ENCODE measurements around the gene ASCL5.

ASCL5 gene

DNA sequence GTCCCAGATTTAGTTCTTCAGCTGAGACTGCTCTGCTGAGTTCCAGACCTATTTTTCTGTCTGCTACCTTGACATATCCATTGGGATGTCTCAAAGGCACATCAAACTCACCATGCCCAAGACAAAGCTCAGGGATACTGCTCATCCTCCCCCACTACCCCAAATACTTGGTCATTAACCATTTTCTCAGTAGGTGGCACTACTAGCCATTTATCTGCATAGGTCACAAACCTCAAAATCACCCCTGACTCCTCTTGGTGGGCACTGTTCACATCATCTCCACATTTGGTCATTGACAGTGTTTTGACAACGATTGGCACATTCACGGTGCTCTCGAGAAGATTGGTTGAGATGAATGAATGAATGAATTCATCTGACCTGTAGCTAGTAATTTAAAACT, 46.8 kb downstream of the ASCL5 start:
- FAIRE-seq = no peak

GRCh38 chr1:201077736-201078135, 49.2 kb downstream of the ASCL5 start:
- no peak for FAIRE-seq

DNA sequence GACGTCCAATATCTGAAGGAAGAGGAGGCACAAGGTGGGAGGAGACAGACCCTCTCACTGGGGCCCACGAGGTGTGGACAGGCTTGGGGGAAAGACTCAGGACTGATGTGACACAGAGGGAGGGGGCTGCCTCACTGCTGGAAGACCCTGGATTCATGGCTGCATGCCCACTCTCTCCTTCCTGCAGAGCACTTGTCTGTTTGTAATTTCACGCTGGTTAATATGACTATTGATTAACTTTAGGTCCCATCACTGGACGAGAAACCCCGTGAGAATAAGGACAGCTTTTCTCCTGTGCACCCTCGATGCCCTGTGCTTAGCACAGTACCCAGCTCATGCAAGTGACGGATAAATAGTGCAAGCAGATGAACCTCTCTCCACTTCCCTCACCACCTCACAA, 49.9 kb downstream of the ASCL5 start:
- no peak for FAIRE-seq

GRCh38 chr1:201076092-201076491, 50.9 kb downstream of the ASCL5 start:
- FAIRE-seq = no peak

- no peak for FAIRE-seq
Observed at GRCh38 chr1:201074018-201074417, 53.0 kb downstream of the ASCL5 start.

GRCh38 chr1:201072922-201073321, 54.1 kb downstream of the ASCL5 start:
- FAIRE-seq = no peak

GRCh38 chr1:201072149-201072548, 54.8 kb downstream of the ASCL5 start:
- no peak for FAIRE-seq

GRCh38 chr1:201069636-201070035, 57.3 kb downstream of the ASCL5 start:
- FAIRE-seq = no peak

GRCh38 chr1:201068976-201069375, 58.0 kb downstream of the ASCL5 start:
- no peak for FAIRE-seq

DNA sequence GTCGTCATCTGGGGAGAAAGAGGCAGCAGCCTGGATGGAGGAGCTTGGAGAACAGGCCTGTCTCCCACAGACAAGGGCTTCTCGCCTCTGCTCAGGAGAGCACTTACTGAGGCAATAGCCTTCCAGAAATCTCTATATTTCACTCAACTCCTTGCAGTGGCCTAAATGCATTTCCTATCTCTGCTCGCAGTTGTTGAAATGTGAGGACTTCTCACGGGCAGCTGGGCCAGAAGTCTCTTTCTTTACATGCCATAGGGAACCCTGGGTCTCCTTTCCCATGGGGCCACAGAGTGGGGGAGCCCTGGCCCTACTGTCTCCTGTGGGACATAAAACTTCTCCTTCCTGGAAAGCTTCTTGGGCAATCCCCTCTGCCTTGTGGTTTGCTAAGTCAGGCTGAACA, 60.0 kb downstream of the ASCL5 start:
- no peak for FAIRE-seq

- no peak for FAIRE-seq
Observed at GRCh38 chr1:201065686-201066085, 61.3 kb downstream of the ASCL5 start.

- no peak for FAIRE-seq
Observed at GRCh38 chr1:201064806-201065205, 62.2 kb downstream of the ASCL5 start.
